ENCODE data around the gene IFNL4. TPM values are rescaled to one million over a fixed set of nuclear protein-coding genes. Genes with fewer than 3 reads are reported as not detected.
"Not testable (repeated sequence)": the region's sequence is repeated elsewhere in the genome, so short reads cannot be mapped to it uniquely, and the experiment has no call there.

The IFNL4 gene
- total RNA-seq, 4 donors from 2014 or later = not detected

DNA sequence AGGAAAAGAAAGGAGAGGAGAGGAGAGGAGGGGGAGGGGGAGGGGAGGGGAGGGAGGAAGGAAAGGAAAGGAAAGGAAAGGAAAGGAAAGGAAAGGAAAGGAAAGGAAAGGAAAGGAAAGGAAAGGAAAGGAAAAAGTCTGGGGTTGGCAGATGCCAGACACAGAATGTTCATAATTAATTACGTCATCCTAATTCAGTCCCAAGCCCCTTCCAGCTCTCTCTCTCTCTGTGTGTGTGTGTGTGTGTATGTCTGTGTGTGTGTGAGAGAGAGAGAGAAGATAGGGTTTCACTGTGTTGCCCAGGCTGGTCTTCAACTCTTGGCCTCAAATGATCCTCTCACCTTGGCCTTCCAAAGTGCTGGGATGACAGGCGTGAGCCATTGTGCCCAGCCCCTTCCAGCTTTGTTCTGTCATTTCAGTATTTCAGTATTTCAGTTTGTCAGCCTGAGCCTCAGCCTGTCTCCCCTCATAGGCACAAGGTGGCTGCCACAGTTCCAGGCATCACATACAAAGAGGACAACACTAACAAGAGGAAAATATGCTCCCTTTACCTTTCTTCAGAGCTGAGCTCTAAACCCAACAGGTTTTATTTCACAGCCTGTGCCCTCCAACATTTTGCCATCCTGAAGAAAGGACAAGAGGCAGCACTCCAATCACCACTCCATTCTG is 18.4 kb downstream of the IFNL4 start:
- Histone ChIP-seq H3K9me3 (no peaks in the 10 kb centered on the region), H3K4me3 (no peak overlapping the region), H3K27ac (no peak overlapping the region), H3K27me3 (peaks cover 0 to 14% (median 0%) of the 10 kb centered on the region in 4 donors), H3K4me1 (no peaks in the 10 kb centered on the region), H3K36me3 (no peaks in the 10 kb centered on the region)
- intact Hi-C loops (cut with DNase I) = no loop called here
- TF ChIP-seq, protein P1, sequence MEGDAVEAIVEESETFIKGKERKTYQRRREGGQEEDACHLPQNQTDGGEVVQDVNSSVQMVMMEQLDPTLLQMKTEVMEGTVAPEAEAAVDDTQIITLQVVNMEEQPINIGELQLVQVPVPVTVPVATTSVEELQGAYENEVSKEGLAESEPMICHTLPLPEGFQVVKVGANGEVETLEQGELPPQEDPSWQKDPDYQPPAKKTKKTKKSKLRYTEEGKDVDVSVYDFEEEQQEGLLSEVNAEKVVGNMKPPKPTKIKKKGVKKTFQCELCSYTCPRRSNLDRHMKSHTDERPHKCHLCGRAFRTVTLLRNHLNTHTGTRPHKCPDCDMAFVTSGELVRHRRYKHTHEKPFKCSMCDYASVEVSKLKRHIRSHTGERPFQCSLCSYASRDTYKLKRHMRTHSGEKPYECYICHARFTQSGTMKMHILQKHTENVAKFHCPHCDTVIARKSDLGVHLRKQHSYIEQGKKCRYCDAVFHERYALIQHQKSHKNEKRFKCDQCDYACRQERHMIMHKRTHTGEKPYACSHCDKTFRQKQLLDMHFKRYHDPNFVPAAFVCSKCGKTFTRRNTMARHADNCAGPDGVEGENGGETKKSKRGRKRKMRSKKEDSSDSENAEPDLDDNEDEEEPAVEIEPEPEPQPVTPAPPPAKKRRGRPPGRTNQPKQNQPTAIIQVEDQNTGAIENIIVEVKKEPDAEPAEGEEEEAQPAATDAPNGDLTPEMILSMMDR (IDR thresholded peaks at IDR 0.05) = no peak
- TF ChIP-seq POLR2A (IDR thresholded peaks at IDR 0.05) = no peak
- DNase-seq = no peak
- 70 to 71% methylated on average over 1 to 2 of the region's 2 CpGs for WGBS, 2 donors

DNA sequence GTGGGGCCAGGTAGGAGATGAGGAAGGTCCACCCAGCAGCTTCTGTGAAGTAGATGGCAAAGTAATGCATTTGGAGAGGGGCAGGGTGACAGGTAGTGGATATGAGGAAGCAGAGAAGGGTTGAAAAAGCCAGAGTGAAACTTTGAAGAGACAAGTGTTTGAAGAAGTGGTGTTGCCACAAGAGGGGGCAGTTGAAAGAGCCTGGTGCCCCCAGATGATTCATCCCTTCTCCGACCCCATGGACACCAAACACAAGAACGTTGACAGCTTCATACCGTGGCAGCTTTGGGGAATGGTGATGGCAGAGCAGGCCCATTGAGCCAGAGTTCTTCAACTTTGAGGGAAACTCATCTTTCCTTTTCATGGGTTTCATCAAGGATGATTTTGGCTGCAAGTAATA is 23.7 kb downstream of the IFNL4 start:
- Histone ChIP-seq H3K4me1 (no peaks in the 10 kb centered on the region), H3K36me3 (no peaks in the 10 kb centered on the region), H3K27ac (no peak overlapping the region), H3K9me3 (no peaks in the 10 kb centered on the region), H3K27me3 (peaks cover 0 to 44% (median 3%) of the 10 kb centered on the region in 4 donors), H3K4me3 (no peak overlapping the region)
- TF ChIP-seq, protein P1 (IDR thresholded peaks at IDR 0.05) = no peak
- no peak for TF ChIP-seq POLR2A (IDR thresholded peaks at IDR 0.05)
- 12 to 34% methylated on average over 3 of the region's 3 CpGs for WGBS, 2 donors
- intact Hi-C loops (cut with DNase I) = no loop called here
- DNase-seq = no peak

DNA sequence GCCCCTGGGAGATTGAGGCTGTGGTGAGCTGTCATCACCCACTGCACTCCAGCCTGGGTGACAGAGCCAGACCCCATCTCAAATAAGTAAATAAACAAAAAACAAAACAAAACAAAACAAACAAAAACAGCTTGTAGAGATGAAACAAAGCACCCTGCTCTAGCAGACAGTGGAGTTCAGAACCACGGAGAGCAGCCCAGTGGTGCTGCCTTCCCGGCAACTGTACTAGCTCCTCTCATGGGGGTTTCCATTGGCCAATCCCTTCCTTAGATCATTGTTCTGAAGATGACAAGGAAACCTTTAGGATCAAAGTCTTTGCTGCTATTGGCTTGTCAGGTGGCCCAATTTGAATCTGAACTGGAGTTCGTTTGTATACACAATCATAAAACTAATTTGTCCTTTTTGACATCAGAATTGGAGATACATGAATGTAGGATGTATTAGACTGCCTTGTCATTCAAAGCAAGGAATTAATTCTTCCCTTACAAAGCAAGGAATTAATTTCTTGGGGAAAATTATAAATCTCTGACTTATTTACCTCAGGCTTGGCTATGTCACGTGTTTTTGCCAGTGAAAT is 24.9 kb downstream of the IFNL4 start:
- DNase-seq = no peak
- no peak for TF ChIP-seq POLR2A (IDR thresholded peaks at IDR 0.05)
- TF ChIP-seq, protein P1 (IDR thresholded peaks at IDR 0.05) = no peak
- H3K27me3 ChIP-seq = peaks cover 0 to 55% (median 3%) of the 10 kb centered on the region in 4 donors

DNA sequence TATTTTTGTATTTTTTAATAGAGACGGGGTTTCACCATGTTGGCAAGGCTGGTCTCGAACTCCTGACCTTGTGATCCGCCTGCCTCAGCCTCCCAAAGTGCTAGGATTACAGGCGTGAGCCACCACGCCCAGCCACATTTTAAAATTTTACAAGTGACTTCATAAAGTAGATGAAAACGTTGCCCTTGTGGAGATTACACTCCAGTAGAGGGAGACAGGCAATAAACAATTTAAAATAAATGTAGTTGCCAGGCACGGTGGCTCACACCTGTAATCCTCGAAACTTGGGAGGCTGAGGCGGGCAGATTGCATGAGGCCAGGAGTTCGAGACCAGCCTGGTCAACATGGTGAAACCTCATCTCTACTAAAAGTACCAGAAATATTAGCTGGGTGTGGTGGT is 29.5 kb downstream of the IFNL4 start:
- DNase-seq = not testable (repeated sequence)
- WGBS, 2 donors = 53 to 64% methylated on average over 7 to 10 of the region's 10 CpGs
- H3K27me3 ChIP-seq = peaks cover 0 to 64% (median 2%) of the 10 kb centered on the region in 4 donors

More for the DNA sequence above, 24.9 kb downstream of the IFNL4 start:
- Histone ChIP-seq H3K4me3 (no peak overlapping the region), H3K36me3 (no peaks in the 10 kb centered on the region), H3K9me3 (no peaks in the 10 kb centered on the region), H3K4me1 (no peaks in the 10 kb centered on the region), H3K27ac (no peak overlapping the region)
- WGBS, 2 donors = 20 to 24% methylated on average over 4 of the region's 4 CpGs
- intact Hi-C loops (cut with DNase I) = no loop called here

DNA sequence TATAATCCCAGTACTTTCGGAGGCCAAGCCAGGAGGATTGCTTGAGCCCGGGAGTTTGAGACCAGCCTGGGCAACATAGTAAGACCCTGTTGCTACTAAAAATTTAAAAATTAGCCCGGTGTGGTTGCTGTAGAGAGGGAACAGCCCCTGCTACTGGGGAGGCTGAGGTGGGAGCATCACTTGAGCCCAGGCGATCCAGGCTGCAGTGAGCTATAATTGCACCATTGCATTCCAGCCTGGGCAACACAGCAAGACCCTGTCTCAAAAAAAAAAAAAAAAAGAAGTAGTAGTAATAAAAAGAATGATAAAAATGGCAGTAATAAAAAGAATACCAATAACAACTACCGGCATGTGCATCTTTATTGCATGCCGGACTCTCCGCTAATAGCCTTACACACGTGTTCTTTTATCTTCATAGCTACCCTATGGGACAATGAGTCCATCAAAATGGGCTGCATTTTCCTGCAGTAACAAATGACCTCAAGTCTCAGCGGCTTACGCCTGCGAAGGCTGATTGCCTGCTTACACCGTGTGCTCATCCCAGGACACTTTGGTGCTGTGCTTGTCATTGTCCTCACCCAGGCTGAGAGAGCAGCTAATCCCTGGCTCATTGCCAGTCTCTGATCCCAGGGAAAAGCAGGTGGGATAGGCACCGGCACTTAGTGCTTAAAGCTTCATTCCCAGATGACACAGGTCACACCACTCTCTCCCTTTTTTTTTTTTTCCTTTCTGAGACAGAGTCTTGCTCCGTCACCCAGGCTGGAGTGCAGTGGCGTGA is 30.2 kb downstream of the IFNL4 start:
- TF ChIP-seq, protein P1 (IDR thresholded peaks at IDR 0.05) = no peak
- TF ChIP-seq POLR2A (IDR thresholded peaks at IDR 0.05) = no peak
- Histone ChIP-seq H3K36me3 (no peaks in the 10 kb centered on the region), H3K4me1 (no peaks in the 10 kb centered on the region), H3K9me3 (no peaks in the 10 kb centered on the region), H3K27me3 (peaks cover 0 to 61% (median 2%) of the 10 kb centered on the region in 4 donors), H3K27ac (no peak overlapping the region), H3K4me3 (no peak overlapping the region)
- intact Hi-C loops (cut with DNase I) = no loop called here
- WGBS, 2 donors = 81% methylated on average over 14 to 15 of the region's 15 CpGs
- DNase-seq = no peak

More for the DNA sequence above, 29.5 kb downstream of the IFNL4 start:
- H3K4me3 ChIP-seq; H3K36me3 ChIP-seq; intact Hi-C loops (cut with DNase I); H3K9me3 ChIP-seq; H3K27ac ChIP-seq; H3K4me1 ChIP-seq: not testable (repeated sequence)
